NB4 (cell line): ENCODE measurements around the gene TERT.
A peak's percentile ranks its signal among the peaks of the same experiment; 100 is the strongest.

Source experiments
- DNase-seq: peaks from one replicate; pipeline ENCODE4 v3.0.0; 2010; ENCODE audit warnings: low read depth
- H3K4me3 ChIP-seq: one replicate; pipeline ENCODE4 v1.5.1; 2011; ENCODE audit warnings: mild to moderate bottlenecking, low read depth, low read length, moderate library complexity
- MYC ChIP-seq: IDR thresholded peaks from 2 replicates; pipeline ENCODE4 v1.6.1; 2011; ENCODE audit warnings: low read depth, low read length
- POLR2A ChIP-seq: IDR thresholded peaks from 2 replicates; pipeline ENCODE4 v1.6.1; 2011; ENCODE audit warnings: mild to moderate bottlenecking; ENCODE audit not compliant: insufficient read length; ENCODE audit errors: extremely low read depth
- TF ChIP-seq, protein P1 (sequence below): IDR thresholded peaks from one replicate; pipeline ENCODE4 v1.5.1; 2012; ENCODE audit warnings: low read depth, low read length
- TF ChIP-seq, protein P2 (sequence below): IDR thresholded peaks from 2 replicates; pipeline ENCODE4 v1.6.1; 2011; ENCODE audit warnings: low read depth, low read length

TERT gene

DNA sequence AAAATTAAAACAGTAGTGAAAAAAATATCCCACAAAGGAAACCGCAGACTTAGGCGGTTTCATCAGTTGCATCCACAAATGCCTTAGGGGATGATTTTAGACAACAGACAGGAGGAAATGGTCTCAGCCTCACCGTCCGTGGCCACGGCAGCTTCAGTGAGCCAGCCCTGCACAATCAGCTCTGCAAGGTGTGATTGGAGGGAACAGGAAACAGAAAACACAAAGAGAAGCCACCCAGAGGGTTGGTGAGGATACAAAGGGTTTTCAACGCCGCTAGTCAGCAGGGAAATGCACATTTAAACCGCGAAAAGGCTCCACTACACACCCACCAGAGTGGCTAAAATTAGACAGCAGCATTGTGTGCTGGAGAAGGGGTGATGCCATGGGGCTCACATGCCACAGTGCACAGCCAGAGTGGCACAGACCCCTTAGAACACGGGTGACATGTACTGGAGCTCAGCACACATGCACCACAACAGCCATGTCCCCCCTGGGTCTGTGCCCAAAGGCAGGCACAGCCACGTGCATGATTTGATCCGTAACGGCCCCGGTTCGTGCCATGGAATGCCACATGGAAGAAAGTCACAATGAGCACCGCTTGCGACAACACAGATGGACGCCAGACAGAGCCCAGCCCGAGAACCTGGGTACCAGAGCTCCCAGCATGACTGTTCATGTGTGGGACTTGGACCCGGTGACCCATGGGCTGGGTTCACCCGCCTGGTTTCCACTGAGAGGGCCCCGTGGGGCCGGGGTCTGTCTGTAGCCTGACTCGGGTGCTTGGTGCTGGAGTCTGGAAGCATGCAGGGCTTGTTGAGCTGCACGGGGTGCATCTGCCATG is 18.3 kb upstream of the TERT start:
- peak; percentile 38 for TF ChIP-seq POLR2A
- TF ChIP-seq, protein P1, sequence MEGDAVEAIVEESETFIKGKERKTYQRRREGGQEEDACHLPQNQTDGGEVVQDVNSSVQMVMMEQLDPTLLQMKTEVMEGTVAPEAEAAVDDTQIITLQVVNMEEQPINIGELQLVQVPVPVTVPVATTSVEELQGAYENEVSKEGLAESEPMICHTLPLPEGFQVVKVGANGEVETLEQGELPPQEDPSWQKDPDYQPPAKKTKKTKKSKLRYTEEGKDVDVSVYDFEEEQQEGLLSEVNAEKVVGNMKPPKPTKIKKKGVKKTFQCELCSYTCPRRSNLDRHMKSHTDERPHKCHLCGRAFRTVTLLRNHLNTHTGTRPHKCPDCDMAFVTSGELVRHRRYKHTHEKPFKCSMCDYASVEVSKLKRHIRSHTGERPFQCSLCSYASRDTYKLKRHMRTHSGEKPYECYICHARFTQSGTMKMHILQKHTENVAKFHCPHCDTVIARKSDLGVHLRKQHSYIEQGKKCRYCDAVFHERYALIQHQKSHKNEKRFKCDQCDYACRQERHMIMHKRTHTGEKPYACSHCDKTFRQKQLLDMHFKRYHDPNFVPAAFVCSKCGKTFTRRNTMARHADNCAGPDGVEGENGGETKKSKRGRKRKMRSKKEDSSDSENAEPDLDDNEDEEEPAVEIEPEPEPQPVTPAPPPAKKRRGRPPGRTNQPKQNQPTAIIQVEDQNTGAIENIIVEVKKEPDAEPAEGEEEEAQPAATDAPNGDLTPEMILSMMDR: no peak
- peak; percentile 88 for TF ChIP-seq MYC
- TF ChIP-seq, protein P2, sequence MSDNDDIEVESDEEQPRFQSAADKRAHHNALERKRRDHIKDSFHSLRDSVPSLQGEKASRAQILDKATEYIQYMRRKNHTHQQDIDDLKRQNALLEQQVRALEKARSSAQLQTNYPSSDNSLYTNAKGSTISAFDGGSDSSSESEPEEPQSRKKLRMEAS: peak; percentile 87
- H3K4me3 ChIP-seq: peak overlapping the region; percentile 32
- DNase-seq: peak; percentile 99

DNA sequence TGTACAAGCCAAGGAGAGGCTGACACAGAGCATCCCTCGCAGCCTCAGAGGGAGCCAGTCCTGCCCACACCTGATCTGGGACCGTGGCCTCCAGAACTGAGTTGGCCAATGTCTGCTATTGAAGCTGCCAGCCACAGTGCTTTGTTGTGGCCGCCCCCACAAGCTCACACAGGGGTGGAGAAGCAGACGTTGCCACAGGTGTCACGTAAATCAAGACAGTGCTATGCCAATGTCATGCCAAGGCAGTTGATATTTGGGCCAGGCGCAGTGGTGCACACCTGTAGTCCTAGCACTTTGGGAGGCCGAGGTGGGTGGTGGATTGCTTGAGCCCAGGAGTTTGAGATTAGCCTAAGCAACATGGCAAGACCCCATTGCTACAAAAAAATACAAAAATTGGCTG is 17.3 kb upstream of the TERT start:
- no peak for TF ChIP-seq MYC
- TF ChIP-seq, protein P2: no peak
- TF ChIP-seq, protein P1: no peak
- no peak for TF ChIP-seq POLR2A
- no peak overlapping the region for H3K4me3 ChIP-seq
- no peak for DNase-seq

DNA sequence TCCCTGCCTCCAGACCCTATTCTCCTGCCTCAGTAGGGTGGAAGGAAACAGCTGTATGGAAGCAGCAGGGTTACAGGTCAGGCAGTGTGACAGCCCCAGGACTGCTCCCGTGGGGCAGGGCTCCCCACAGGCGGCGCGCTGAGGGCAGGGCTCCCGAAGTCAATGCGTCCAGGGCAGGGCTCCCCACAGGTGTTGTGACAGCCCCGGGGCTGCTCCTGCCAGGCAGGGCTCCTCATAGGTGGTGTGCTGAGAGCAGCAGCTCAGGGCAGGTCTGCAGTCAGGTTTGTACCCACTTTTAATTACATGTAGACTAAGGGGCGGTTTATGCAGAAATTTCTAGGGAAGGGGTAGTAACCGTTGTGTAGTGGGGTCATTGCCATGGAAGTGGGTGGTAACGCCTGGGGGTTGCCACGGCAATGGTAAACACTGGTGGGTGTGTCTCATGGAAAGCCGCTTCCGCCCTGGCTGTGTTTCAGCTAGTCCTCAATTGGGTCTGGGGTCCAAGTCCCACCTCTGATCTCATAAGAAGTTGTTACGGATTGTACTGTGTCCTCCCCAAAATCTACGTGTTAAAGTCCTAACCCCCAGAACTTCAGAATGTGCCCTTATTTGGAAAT is 16.7 kb upstream of the TERT start:
- H3K4me3 ChIP-seq: no peak overlapping the region
- TF ChIP-seq, protein P1: no peak
- no peak for TF ChIP-seq POLR2A
- TF ChIP-seq, protein P2: no peak
- no peak for DNase-seq

DNA sequence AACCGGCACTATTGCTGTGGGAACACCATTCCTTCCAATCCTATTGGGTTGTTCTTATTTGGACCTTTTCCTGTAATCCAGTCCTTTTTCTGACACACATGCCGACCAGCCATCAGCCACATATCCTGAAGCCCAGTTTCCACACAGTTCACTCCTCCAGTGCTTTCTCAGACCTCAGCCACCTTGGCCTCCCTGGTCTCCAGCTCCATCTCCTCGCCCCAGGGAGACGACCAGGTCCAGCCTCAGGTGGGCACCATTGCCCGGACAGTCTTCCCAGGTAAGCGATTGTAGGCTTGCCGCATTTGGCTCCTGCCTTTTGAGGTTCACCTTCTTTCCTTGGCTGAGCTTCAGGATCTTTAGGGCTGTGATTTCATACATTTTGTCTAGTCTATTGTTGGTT is 15.2 kb upstream of the TERT start:
- H3K4me3 ChIP-seq: no peak overlapping the region
- TF ChIP-seq MYC (no peak), POLR2A (no peak)
- TF ChIP-seq, protein P1: no peak
- TF ChIP-seq, protein P2: no peak
- no peak for DNase-seq

DNA sequence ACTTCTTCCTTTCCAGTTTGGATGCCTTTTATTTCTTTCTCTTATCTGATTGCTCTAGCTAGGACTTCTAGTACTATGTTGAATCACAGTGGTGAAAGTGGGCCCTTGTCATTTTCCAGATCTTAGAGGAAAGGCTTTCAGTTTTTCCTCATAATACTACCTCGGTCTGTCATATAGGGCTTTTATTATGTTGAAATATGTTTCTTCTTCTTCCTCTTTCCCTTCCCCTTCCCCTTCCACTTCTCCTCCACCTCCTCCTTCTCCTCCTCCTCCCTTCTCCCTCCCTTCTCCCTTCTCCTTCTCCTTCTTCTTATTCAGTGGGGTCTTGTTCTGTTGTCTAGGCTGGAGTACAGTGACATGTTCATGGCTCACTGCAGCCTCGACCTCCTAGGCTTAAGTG is 9.2 kb upstream of the TERT start:
- no peak overlapping the region for H3K4me3 ChIP-seq
- TF ChIP-seq, protein P2: no peak
- no peak for DNase-seq

DNA sequence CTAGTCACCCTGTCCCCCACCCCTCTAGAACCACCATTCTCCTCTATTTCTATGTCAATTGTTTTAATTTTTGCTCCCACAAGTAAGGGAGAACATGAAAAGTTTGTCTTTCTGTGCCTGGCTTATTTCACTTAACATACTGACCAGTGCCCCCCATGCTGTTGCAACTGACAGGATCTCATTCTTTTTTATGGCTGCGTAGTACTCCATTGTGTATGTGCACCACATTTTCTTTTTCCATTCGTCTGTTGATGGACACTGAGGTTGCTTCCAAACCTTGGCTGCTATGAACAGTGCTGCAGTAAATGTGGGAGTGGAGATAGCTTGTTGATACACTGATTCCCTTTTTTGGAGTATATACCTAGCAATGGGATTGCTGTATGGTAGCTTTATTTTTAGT is 7.4 kb upstream of the TERT start:
- TF ChIP-seq POLR2A: no peak
- no peak for TF ChIP-seq MYC
- TF ChIP-seq, protein P2: no peak
- TF ChIP-seq, protein P1: no peak
- H3K4me3 ChIP-seq: no peak overlapping the region
- DNase-seq: no peak
